Esophagus muscularis mucosa (tissue), 3 donors: ENCODE results near the gene FGD2.

Experiments used
- POLR2A ChIP-seq: fragments of 450-650 bp; IDR thresholded peaks from one replicate; pipeline ENCODE4 v1.6.1; 2017; ENCODE audit warnings: antibody characterized with exemption, moderate library complexity, mild to moderate bottlenecking, low read depth
- TF ChIP-seq, protein P1 (sequence below), 3 experiments: fragments of 200-600 bp in 2 of 3; fragments of 450-650 bp in 1 of 3; sonication (generic) in 2 of 3; IDR thresholded peaks; one replicate each; pipeline ENCODE4 v1.5.1; 2017 to 2019; ENCODE audit warnings: antibody characterized with exemption in 3 of 3, mild to moderate bottlenecking in 2 of 3, moderate library complexity in 1 of 3

DNA sequence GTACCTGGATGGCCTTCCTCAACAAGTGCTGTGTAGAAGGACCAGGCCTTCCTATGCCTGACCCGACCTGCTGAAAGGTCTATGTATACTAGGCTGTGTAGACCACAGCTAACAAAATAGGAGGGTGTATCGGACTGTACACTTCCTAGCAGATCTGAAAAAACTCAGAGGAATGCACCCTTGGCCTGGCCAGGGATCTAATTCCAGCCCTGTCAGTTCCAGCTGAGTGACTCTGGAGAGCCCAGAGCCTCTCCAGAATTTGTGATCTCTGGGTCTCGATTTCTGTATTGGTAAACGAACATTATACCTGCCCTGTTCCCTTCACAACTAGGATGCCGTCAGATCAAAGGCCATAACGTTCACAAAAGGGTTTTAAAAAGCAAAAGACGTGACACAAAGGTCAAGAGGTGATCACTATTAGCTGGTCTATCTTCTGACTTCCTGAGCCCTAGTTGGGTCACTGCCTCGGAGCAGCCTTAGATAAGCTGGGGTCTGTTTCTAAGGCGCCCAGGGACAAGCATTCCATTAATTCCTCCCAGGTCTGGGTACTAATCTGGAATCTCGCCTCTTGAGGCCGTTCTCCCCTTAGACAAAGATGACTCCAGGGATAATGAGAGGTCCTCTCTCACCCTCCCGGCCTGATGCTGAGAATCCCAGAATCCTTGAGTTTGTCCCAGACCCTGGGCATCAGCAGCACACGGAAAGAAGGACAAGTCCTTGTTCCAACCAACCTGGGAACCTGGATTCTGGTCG, 33.4 kb upstream of the FGD2 start:
- TF ChIP-seq POLR2A, result no peak
- TF ChIP-seq, protein P1, sequence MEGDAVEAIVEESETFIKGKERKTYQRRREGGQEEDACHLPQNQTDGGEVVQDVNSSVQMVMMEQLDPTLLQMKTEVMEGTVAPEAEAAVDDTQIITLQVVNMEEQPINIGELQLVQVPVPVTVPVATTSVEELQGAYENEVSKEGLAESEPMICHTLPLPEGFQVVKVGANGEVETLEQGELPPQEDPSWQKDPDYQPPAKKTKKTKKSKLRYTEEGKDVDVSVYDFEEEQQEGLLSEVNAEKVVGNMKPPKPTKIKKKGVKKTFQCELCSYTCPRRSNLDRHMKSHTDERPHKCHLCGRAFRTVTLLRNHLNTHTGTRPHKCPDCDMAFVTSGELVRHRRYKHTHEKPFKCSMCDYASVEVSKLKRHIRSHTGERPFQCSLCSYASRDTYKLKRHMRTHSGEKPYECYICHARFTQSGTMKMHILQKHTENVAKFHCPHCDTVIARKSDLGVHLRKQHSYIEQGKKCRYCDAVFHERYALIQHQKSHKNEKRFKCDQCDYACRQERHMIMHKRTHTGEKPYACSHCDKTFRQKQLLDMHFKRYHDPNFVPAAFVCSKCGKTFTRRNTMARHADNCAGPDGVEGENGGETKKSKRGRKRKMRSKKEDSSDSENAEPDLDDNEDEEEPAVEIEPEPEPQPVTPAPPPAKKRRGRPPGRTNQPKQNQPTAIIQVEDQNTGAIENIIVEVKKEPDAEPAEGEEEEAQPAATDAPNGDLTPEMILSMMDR (IDR thresholded peaks at IDR 0.05), result no peak
